GM12878 (cell line): ENCODE data around the gene PRM3. TPM values are rescaled to one million over a fixed set of nuclear protein-coding genes. Genes with fewer than 3 reads are reported as not detected.

ENCODE experiments used
- ASH2L ChIP-seq: fragments of 300-600, 200-600 bp; sonication (generic); IDR thresholded peaks from 2 replicates; pipeline ENCODE4 v1.6.1; 2017; ENCODE audit warnings: low read depth, mild to moderate bottlenecking, borderline replicate concordance
- BACH1 ChIP-seq: fragments of 450-650 bp; IDR thresholded peaks from 2 replicates; pipeline ENCODE4 v1.6.1; 2017; ENCODE audit warnings: mild to moderate bottlenecking, borderline replicate concordance
- BHLHE40 ChIP-seq, 2 experiments: fragments of 450-650 bp in 1 of 2; IDR thresholded peaks; 2 replicates each; pipeline ENCODE4 v1.6.1; 2011 to 2017; ENCODE audit warnings: low read depth in 2 of 2, borderline replicate concordance in 1 of 2, improper control_type of control experiment in 1 of 2, low read length in 1 of 2, mild to moderate bottlenecking in 1 of 2
- CHD2 ChIP-seq: IDR thresholded peaks from 2 replicates; pipeline ENCODE4 v1.6.1; 2011; ENCODE audit warnings: low read depth, low read length, improper control_type of control experiment, borderline replicate concordance
- CREB1 ChIP-seq: IDR thresholded peaks from 2 replicates; pipeline ENCODE4 v1.6.1; 2012; ENCODE audit warnings: low read depth, mild to moderate bottlenecking, inconsistent platforms
- CREM ChIP-seq: IDR thresholded peaks from 2 replicates; pipeline ENCODE4 v1.6.1; 2014; ENCODE audit warnings: antibody characterized with exemption, low read depth
- GABPA ChIP-seq: IDR thresholded peaks from 2 replicates; pipeline ENCODE4 v1.6.1; 2014; ENCODE audit warnings: antibody characterized with exemption, low read depth, mild to moderate bottlenecking, inconsistent platforms
- GATAD2B ChIP-seq: fragments of 450-650 bp; conservative IDR thresholded peaks from 2 replicates; pipeline ENCODE4 v1.6.1; 2017; ENCODE audit warnings: low read depth, mild to moderate bottlenecking, moderate library complexity
- HDAC6 ChIP-seq: fragments of 200-600 bp; sonication (generic); IDR thresholded peaks from one replicate; pipeline ENCODE4 v1.8.0; 2017; ENCODE audit warnings: antibody characterized with exemption; ENCODE audit not compliant: unreplicated experiment
- HDGF ChIP-seq: fragments of 450-650 bp; IDR thresholded peaks from 2 replicates; pipeline ENCODE4 v1.6.1; 2016; ENCODE audit warnings: antibody characterized with exemption
- IKZF1 ChIP-seq: fragments of 450-650 bp; conservative IDR thresholded peaks from 2 replicates; pipeline ENCODE4 v1.6.1; 2017; ENCODE audit warnings: antibody characterized with exemption, mild to moderate bottlenecking
- MTA3 ChIP-seq: IDR thresholded peaks from 2 replicates; pipeline ENCODE4 v1.6.1; 2012; ENCODE audit warnings: low read length, inconsistent platforms, borderline replicate concordance
- MXI1 ChIP-seq: fragments of 150-350 bp; IDR thresholded peaks from 2 replicates; pipeline ENCODE4 v1.6.1; 2011; ENCODE audit warnings: low read depth, mild to moderate bottlenecking, inconsistent platforms, low read length, improper control_type of control experiment
- NR2C1 ChIP-seq: fragments of 450-650 bp; IDR thresholded peaks from 2 replicates; pipeline ENCODE4 v1.6.1; 2017; ENCODE audit warnings: antibody characterized with exemption, mild to moderate bottlenecking, moderate library complexity
- NR2C2 ChIP-seq: IDR thresholded peaks from 2 replicates; pipeline ENCODE4 v1.6.1; 2011; ENCODE audit warnings: borderline replicate concordance, low read depth; ENCODE audit not compliant: control insufficient read depth, insufficient read length
- NRF1 ChIP-seq: conservative IDR thresholded peaks from 2 replicates; pipeline ENCODE4 v1.6.1; 2011; ENCODE audit warnings: mild to moderate bottlenecking, low read depth, low read length, improper control_type of control experiment
- PAX8 ChIP-seq: fragments of 450-650 bp; IDR thresholded peaks from 2 replicates; pipeline ENCODE4 v1.6.1; 2017; ENCODE audit warnings: mild to moderate bottlenecking, moderate library complexity
- PML ChIP-seq: IDR thresholded peaks from 2 replicates; pipeline ENCODE4 v1.6.1; 2012; ENCODE audit warnings: low read length, inconsistent platforms
- POU2F2 ChIP-seq: IDR thresholded peaks from 3 replicates; pipeline ENCODE4 v1.6.1; 2011; ENCODE audit warnings: low read depth, mild to moderate bottlenecking, low read length, borderline replicate concordance
- RCOR1 ChIP-seq: conservative IDR thresholded peaks from 2 replicates; pipeline ENCODE4 v1.6.1; 2012; ENCODE audit warnings: low read depth, low read length, improper control_type of control experiment
- SMC3 ChIP-seq: IDR thresholded peaks from 2 replicates; pipeline ENCODE4 v1.6.1; 2011; ENCODE audit warnings: low read length, improper control_type of control experiment, borderline replicate concordance
- WRNIP1 ChIP-seq: IDR thresholded peaks from 2 replicates; pipeline ENCODE4 v1.6.1; 2011; ENCODE audit warnings: low read depth, low read length, improper control_type of control experiment, borderline replicate concordance
- YBX1 ChIP-seq: fragments of 450-650 bp; IDR thresholded peaks from 2 replicates; pipeline ENCODE4 v1.6.1; 2016; ENCODE audit warnings: antibody characterized with exemption
- YY1 ChIP-seq: IDR thresholded peaks from 2 replicates; pipeline ENCODE4 v1.6.1; 2011; ENCODE audit warnings: low read depth, mild to moderate bottlenecking, low read length
- ZNF217 ChIP-seq: fragments of 450-650 bp; IDR thresholded peaks from 2 replicates; pipeline ENCODE4 v1.6.1; 2017; ENCODE audit warnings: antibody characterized with exemption, mild to moderate bottlenecking
- polyA plus RNA-seq, 11 experiments: library from polyadenylated mRNA; depleted of rRNA in 4 of 11; unstranded in 6 of 11; stranded (reverse) in 5 of 11; fragments of >200 nt; fragmentation: Nextera tagmentation in 4 of 11; fragmentation: Illumina TruSeq in 1 of 11; extraction: Ambion mirVana in 4 of 11; extraction: Trizol in 1 of 11; gene quantifications; 1 replicate in 1 of 11; 2 replicates in 10 of 11; pipeline versions ENCODE4 v1.2.1 to v1.2.3, GENCODE V29; 2011 to 2016; ENCODE audit warnings: inconsistent platforms in 2 of 11, missing spikeins in 2 of 11, low read depth in 1 of 11
- total RNA-seq, 4 experiments: library from RNA; depleted of rRNA in 3 of 4; stranded (reverse); fragments of >200 nt in 3 of 4; fragmentation: Illumina TruSeq in 1 of 4; extraction: Trizol in 1 of 4; gene quantifications; 2 replicates each; pipeline versions ENCODE4 v1.2.1 to v1.2.3, GENCODE V29; 2013 to 2021
- TF ChIP-seq, protein P1 (sequence below): IDR thresholded peaks from 2 replicates; pipeline ENCODE4 v1.6.1; 2012; ENCODE audit warnings: low read depth, low read length, improper control_type of control experiment
- TF ChIP-seq, protein P2 (sequence below): IDR thresholded peaks from 2 replicates; pipeline ENCODE4 v1.6.1; 2012; ENCODE audit warnings: low read depth, low read length, improper control_type of control experiment
- TF ChIP-seq, protein P3 (sequence below): IDR thresholded peaks from 2 replicates; pipeline ENCODE4 v1.6.1; 2012; ENCODE audit warnings: low read depth, low read length, improper control_type of control experiment
- TF ChIP-seq, protein P4 (sequence below): fragments of 450-650 bp; IDR thresholded peaks from 2 replicates; pipeline ENCODE4 v1.6.1; 2017; ENCODE audit warnings: borderline replicate concordance

PRM3 gene
- total and polyA plus RNA-seq, 10 of the 15 experiments (the other 5 are each of a cell fraction or from before 2014, with no cell fraction given): not detected

DNA sequence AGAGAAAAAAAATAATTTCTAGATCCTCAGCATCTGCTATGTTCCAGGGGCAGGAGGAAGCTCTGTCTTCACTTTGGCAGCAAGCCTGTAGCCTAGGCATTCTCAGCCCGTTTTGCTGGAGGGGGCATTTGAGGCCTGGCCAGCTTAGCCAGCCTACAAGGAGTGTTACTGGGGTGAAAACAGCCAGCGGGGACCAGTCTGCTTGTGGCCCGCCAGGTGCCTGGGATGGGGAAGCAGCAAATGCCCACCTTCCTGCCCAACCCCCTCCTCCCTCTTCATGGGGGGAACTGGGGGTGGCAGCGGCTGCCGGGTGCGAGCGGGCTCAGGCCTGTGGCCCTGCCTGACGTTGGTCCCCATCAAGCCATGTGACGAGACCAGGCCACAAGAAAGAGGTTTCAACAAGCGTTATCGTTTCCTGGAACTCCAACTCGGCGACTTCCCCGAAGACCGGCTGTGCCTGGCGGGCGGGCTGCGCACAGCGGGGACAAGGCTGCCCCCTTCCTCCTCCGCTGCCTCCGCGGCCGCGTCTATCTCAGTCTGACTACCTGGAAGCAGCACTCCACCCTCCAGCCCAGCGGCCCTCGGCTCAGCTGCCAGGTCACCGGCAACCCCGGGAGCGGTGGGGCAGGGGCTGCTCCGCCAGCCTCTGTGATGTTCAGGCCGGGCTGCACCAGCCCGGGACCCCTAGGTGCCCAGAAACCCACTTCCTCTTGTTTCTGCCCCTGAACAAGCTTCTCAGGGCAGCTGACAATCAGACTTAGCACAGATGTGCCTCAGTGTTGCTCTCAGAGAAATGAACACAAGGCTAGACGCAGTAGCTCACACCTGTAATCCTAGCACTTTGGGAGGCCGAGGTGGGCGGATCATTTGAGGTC is 40.3 kb downstream of the PRM3 start (continued):
- TF ChIP-seq NR2C2: no peak
- no peak for TF ChIP-seq HDAC6
- no peak for TF ChIP-seq PAX8
- peak; percentile 58 for TF ChIP-seq CREB1
- no peak for TF ChIP-seq MXI1
- peak; percentile 65; the same call in 1 of the 2 replicates for TF ChIP-seq CHD2
- no peak for TF ChIP-seq ASH2L
- TF ChIP-seq, protein P1, sequence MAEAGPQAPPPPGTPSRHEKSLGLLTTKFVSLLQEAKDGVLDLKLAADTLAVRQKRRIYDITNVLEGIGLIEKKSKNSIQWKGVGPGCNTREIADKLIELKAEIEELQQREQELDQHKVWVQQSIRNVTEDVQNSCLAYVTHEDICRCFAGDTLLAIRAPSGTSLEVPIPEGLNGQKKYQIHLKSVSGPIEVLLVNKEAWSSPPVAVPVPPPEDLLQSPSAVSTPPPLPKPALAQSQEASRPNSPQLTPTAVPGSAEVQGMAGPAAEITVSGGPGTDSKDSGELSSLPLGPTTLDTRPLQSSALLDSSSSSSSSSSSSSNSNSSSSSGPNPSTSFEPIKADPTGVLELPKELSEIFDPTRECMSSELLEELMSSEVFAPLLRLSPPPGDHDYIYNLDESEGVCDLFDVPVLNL: no peak
- no peak for TF ChIP-seq NRF1
- TF ChIP-seq, protein P2, sequence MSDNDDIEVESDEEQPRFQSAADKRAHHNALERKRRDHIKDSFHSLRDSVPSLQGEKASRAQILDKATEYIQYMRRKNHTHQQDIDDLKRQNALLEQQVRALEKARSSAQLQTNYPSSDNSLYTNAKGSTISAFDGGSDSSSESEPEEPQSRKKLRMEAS: peak; percentile 51; the same call in 1 of the 2 replicates
- TF ChIP-seq POU2F2: peak; percentile 63; the same call in 1 of the 3 replicates
- 0 out of 2 replicates have a peak, but pooled peaks have one; percentile 52 for TF ChIP-seq HDGF
- TF ChIP-seq WRNIP1: no peak
- TF ChIP-seq BHLHE40 (IDR thresholded peaks at IDR 0.05; ENCODE audit: borderline replicate concordance in 1 of 2, low read depth in 2 of 2, low read length in 1 of 2): peak in 1 of 2 experiments; percentile 67; a peak in 2 of 4 replicates
- TF ChIP-seq IKZF1: peak; percentile 86
- no peak; the same call in 1 of the 2 replicates for TF ChIP-seq MTA3
- TF ChIP-seq GABPA: no peak
- TF ChIP-seq CREM: peak; percentile 37; the same call in 1 of the 2 replicates
- no peak for TF ChIP-seq PML
- no peak for TF ChIP-seq ZNF217
- TF ChIP-seq YY1: no peak
- TF ChIP-seq BACH1: peak; percentile 27
- TF ChIP-seq, protein P3, sequence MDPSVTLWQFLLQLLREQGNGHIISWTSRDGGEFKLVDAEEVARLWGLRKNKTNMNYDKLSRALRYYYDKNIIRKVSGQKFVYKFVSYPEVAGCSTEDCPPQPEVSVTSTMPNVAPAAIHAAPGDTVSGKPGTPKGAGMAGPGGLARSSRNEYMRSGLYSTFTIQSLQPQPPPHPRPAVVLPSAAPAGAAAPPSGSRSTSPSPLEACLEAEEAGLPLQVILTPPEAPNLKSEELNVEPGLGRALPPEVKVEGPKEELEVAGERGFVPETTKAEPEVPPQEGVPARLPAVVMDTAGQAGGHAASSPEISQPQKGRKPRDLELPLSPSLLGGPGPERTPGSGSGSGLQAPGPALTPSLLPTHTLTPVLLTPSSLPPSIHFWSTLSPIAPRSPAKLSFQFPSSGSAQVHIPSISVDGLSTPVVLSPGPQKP: no peak
- no peak for TF ChIP-seq RCOR1
- no peak for TF ChIP-seq YBX1
- no peak; the same call in 1 of the 2 replicates for TF ChIP-seq GATAD2B
- no peak for TF ChIP-seq NR2C1
- TF ChIP-seq, protein P4, sequence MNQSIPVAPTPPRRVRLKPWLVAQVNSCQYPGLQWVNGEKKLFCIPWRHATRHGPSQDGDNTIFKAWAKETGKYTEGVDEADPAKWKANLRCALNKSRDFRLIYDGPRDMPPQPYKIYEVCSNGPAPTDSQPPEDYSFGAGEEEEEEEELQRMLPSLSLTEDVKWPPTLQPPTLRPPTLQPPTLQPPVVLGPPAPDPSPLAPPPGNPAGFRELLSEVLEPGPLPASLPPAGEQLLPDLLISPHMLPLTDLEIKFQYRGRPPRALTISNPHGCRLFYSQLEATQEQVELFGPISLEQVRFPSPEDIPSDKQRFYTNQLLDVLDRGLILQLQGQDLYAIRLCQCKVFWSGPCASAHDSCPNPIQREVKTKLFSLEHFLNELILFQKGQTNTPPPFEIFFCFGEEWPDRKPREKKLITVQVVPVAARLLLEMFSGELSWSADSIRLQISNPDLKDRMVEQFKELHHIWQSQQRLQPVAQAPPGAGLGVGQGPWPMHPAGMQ: no peak
- no peak for TF ChIP-seq SMC3
